GM18909 (cell line): Measurements from ENCODE around the gene RANBP17.

Experiments
- ATAC-seq: cut with Tn5 transposase; IDR thresholded peaks from one replicate; pipeline ENCODE4 v1.9.1; 2021; ENCODE audit warnings: mild to moderate bottlenecking; ENCODE audit not compliant: unreplicated experiment, poor library complexity

Gene RANBP17

GRCh38 chr5:171207256-171207847 is 345.5 kb downstream of the RANBP17 start:
- ATAC-seq: no peak

DNA sequence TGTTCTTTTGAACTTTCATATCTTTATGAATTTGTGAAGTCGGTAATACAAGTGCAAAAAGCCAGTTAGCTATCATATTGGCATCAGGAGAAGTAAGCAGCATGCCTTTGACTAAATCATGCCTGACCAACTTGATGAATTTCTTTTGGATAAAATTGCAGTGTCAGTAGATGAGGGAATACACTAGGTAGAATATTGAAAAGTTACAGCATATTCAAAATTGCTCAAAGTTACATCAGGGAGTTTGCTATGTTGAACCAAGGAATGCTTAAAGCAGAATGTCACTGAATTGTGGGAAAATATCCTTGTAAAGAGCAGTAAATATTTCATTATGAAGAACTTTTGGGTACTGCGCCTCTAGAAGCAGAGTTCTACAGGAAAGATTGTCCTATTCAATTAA is 360.1 kb downstream of the RANBP17 start:
- ATAC-seq: no peak

GRCh38 chr5:171223927-171224326 is 362.1 kb downstream of the RANBP17 start:
- ATAC-seq: no peak

DNA sequence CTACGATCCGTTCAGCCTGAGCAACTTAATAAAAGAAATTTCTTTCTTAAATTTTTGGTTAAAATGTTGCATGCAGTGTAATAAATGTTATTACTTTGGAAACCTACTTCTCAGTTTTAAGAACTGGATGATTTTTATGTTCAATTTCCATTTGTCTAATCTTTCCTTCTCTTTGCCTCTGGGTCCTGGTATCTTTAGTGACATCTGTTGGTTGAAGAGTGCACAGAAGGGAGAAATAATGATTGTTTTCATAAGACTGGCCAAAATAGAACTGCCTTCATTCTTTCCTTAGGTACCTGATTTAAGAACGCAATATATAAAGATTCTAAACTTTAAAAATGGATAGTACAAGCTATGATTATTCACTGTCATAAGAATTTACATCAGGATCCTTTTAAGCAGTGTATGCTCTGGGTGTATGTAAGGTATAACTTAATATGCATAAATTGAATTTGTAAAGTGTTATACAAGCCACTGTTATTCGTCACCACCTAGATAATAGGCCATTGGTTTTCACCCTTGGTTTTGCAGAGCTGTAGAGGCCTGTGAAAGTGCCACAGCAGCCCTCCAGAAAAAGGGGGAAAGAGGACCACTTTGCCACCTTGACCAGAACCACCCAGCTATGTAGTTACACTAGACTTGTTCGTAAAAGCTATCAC is 364.4 kb downstream of the RANBP17 start:
- ATAC-seq: no peak

- ATAC-seq: peak; percentile 44
Measured at GRCh38 chr5:171226864-171227263, 365.0 kb downstream of the RANBP17 start.

GRCh38 chr5:171236651-171237050 is 374.8 kb downstream of the RANBP17 start:
- no peak for ATAC-seq

DNA sequence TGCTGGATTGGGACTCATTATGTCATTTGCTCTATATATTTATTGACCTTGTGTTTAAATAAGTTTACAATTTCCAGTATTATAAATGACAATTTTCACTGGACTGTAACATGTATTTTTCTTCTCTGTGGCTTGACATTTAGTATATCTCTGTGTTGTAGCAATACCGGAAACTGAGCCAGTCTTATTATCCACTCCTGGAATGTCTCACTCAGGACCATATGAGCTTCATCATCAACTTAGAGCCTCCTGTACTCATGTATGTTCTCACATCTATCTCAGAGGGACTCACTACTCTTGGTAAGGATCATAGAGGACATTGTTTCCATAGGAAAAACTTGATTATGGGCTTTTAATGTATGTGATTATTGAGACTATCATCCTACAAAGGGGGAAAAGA is 380.7 kb downstream of the RANBP17 start:
- ATAC-seq: no peak

DNA sequence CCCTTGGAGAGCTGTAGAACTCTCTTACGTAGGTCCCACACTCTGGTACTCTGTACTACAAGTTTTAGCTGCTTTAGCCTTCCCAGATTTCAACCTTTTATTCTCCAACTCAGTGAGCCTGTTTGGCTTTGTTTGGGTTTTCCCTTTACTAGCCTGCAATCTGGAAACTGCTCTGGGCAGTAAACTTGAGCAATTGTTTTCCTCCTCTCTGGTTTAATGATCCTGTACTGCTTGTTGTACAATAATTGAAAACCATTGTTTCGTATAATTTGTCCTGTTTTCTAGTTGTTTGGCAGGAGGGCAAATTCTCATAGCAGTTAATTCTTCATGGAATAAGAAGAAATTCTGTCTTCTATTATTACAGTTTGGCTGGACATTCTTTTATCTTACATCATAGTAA is 384.4 kb downstream of the RANBP17 start:
- ATAC-seq: no peak

GRCh38 chr5:171249460-171249859 is 387.6 kb downstream of the RANBP17 start:
- ATAC-seq: no peak

GRCh38 chr5:171250738-171251137 is 388.9 kb downstream of the RANBP17 start:
- ATAC-seq: no peak

- ATAC-seq: no peak
Measured at GRCh38 chr5:171251519-171251918, 389.7 kb downstream of the RANBP17 start.

- no peak for ATAC-seq
Measured at GRCh38 chr5:171252674-171253073, 390.9 kb downstream of the RANBP17 start.

- no peak for ATAC-seq
Measured at GRCh38 chr5:171258737-171259415, 397.1 kb downstream of the RANBP17 start.

DNA sequence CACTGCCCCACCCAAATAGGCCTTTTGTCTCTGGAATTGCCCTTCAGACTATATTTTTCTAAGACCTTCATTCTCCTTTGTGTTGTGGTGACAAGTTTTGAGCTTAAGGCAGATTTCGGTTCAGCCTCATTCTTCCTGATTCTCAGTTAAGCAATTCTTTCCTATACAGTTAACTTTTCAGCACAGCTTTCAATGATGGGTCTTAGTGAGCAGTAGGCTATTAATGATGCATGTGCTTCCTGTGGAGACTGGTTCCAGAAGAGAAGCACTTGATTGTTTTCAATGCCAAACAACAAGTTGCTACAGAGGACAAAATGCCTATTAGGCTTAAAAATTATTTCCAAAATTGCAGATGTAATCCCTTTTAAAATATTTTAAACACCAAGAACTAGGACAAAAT is 399.5 kb downstream of the RANBP17 start:
- ATAC-seq: no peak

DNA sequence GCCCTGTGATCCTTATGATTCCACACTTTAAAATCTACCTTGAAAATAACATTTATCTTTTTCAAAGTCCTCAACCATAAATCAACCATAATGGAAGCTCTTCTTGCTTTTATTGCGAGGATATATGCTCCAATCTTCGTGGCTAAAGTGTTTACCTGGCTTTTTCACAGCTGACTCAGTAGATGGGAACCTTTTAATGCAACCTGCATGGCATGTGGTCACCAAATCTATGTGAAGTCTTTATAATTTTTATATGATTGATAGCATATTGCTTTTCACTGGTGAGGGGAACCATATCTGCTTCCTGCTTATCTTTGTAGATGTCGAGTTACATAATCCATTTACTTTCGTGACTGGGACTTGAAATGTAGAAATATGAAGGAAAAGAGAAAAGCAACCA is 400.1 kb downstream of the RANBP17 start:
- no peak for ATAC-seq

DNA sequence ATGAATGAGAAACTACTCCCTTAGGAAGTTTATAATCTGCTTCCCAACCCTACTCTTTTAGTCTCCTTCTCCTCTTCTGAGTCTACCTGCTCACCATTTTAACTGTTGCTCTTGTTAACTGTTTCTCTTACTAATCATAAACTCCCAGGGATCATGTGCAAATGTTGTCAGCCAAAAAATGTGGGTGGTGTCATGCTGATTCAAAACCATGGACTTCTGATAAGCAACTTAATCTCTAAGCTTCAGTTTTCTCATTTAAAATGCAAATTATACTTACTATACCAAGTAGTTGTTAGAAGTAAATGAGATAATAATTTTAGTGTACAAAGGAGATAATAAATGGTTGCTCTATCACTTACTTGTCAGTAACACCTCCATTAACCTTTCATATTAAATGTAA is 401.4 kb downstream of the RANBP17 start:
- no peak for ATAC-seq

GRCh38 chr5:171264843-171265242 is 403.0 kb downstream of the RANBP17 start:
- no peak for ATAC-seq

GRCh38 chr5:171268700-171269620 is 407.1 kb downstream of the RANBP17 start:
- no peak for ATAC-seq

- ATAC-seq: no peak
Measured at GRCh38 chr5:171269717-171270116, 407.9 kb downstream of the RANBP17 start.

DNA sequence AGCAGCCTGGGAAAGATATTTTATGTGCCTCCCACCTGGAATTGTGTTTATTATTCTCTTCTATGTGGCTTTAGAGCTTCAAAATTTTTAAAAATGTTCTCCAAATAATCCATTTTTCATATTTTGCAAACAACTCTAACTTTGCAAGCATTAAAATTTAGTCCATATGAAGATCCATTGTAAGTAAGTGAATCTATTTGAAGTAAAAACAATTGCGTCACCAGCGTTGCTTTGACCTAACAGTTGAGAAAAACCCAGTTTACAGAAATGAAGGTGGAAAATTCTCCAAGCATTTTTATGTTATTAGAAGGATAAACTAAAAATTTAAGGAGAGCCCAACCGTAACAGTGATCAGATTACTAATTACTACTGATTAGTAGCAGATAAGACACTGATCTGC is 408.3 kb downstream of the RANBP17 start:
- ATAC-seq: no peak

GRCh38 chr5:171271798-171272197 is 410.0 kb downstream of the RANBP17 start:
- no peak for ATAC-seq
